IMR-90 (cell line): ENCODE results near the gene UTP3. TPM values are rescaled to one million over a fixed set of nuclear protein-coding genes. Genes with fewer than 3 reads are reported as not detected.

ENCODE experiments used
- ATAC-seq: fragments of 200-7000 bp; cut with Tn5 transposase; 2 replicates; pipeline ENCODE4 v1.9.1; 2020; ENCODE audit warnings: low read depth, mild to moderate bottlenecking, moderate library complexity
- BruUV-seq: library from RNA; stranded (reverse); fragments of 400-500 nt; replicated peaks from 2 replicates; lab custom pipeline; 2021; lab: Mats Ljungman, UMichigan
- CTCF ChIA-PET: fragments of 300-600 bp; formaldehyde crosslinking; extraction: SDS; loops from one replicate; lab custom pipeline; 2021; ENCODE audit warnings: antibody characterized with exemption; lab: Yijun Ruan, JAX
- POLR2A ChIA-PET: fragments of 300-600 bp; sonication (Branson Sonifier 250); formaldehyde crosslinking; loops from one replicate; lab custom pipeline; 2022; ENCODE audit warnings: antibody characterized with exemption; ENCODE audit not compliant: unreplicated experiment; lab: Charles Lee
- DNase-seq: peaks from one replicate; pipeline ENCODE4 v3.0.0; 2013
- H2AFZ ChIP-seq: replicated peaks from 2 replicates; pipeline ENCODE3; 2013; ENCODE audit warnings: low read length, mild to moderate bottlenecking; ENCODE audit not compliant: poor library complexity
- H2AK5ac ChIP-seq: 2 replicates; pipeline ENCODE4 v1.6.1; 2013; ENCODE audit warnings: low read depth, low read length, inconsistent platforms
- H2AK9ac ChIP-seq: replicated peaks from 2 replicates; pipeline ENCODE3; 2013; ENCODE audit warnings: mild to moderate bottlenecking, low read depth, low read length, moderate library complexity; ENCODE audit not compliant: poor library complexity
- H2BK120ac ChIP-seq: 2 replicates; pipeline ENCODE4 v1.6.1; 2013; ENCODE audit warnings: low read depth, low read length, inconsistent platforms
- H2BK15ac ChIP-seq: 3 replicates; pipeline ENCODE4 v1.6.1; 2013; ENCODE audit warnings: low read depth, low read length, inconsistent platforms
- H2BK20ac ChIP-seq: 2 replicates; pipeline ENCODE4 v1.6.1; 2013; ENCODE audit warnings: low read depth, mild to moderate bottlenecking, inconsistent platforms, low read length, moderate library complexity
- H2BK5ac ChIP-seq: 2 replicates; pipeline ENCODE4 v1.6.1; 2013; ENCODE audit warnings: mild to moderate bottlenecking, low read depth, low read length, inconsistent platforms; ENCODE audit not compliant: poor library complexity, severe bottlenecking
- H3K14ac ChIP-seq: replicated peaks from 2 replicates; pipeline ENCODE4 v1.6.1; 2013; ENCODE audit warnings: low read depth, low read length, inconsistent platforms
- H3K18ac ChIP-seq: 2 replicates; pipeline ENCODE4 v1.6.1; 2013; ENCODE audit warnings: low read depth, low read length, control low read depth
- H3K23ac ChIP-seq: 2 replicates; pipeline ENCODE4 v1.6.1; 2013; ENCODE audit warnings: low read depth, low read length, inconsistent platforms
- H3K27ac ChIP-seq: 2 replicates; pipeline ENCODE4 v1.5.1; 2013; ENCODE audit warnings: mild to moderate bottlenecking, control low read depth, low read length; ENCODE audit not compliant: insufficient read depth
- H3K27me3 ChIP-seq: 2 replicates; pipeline ENCODE4 v1.6.1; 2013; ENCODE audit warnings: low read length; ENCODE audit not compliant: control insufficient read depth, insufficient read depth
- H3K36me3 ChIP-seq: 2 replicates; pipeline ENCODE4 v1.6.1; 2013; ENCODE audit warnings: low read length, mixed read lengths; ENCODE audit not compliant: control insufficient read depth, insufficient read depth
- H3K4ac ChIP-seq: 2 replicates; pipeline ENCODE4 v1.6.1; 2013; ENCODE audit warnings: low read depth, low read length, inconsistent platforms
- H3K4me1 ChIP-seq: 2 replicates; pipeline ENCODE4 v1.6.1; 2013; ENCODE audit warnings: low read length, mixed read lengths; ENCODE audit not compliant: control insufficient read depth, insufficient read depth
- H3K4me2 ChIP-seq: 2 replicates; pipeline ENCODE4 v1.6.1; 2013; ENCODE audit warnings: low read depth, mild to moderate bottlenecking, control low read depth, low read length, moderate library complexity
- H3K4me3 ChIP-seq: 2 replicates; pipeline ENCODE4 v1.5.1; 2013; ENCODE audit warnings: low read depth, mild to moderate bottlenecking, control low read depth, low read length, moderate library complexity; ENCODE audit not compliant: insufficient read depth
- H3K56ac ChIP-seq: 2 replicates; pipeline ENCODE4 v1.6.1; 2013; ENCODE audit warnings: low read length, inconsistent platforms; ENCODE audit not compliant: insufficient read depth; ENCODE audit errors: extremely low read depth
- H3K79me1 ChIP-seq, 2 experiments: 2 replicates each; pipeline ENCODE4 v1.6.1; 2013; ENCODE audit warnings: low read length in 2 of 2, inconsistent platforms in 1 of 2, low read depth in 1 of 2
- H3K9ac ChIP-seq: 2 replicates; pipeline ENCODE4 v1.6.1; 2013; ENCODE audit warnings: low read depth, low read length, control low read depth
- H3K9me1 ChIP-seq: 2 replicates; pipeline ENCODE4 v1.6.1; 2013; ENCODE audit warnings: low read length, inconsistent platforms; ENCODE audit not compliant: insufficient read depth
- H3K9me3 ChIP-seq: 2 replicates; pipeline ENCODE4 v1.6.1; 2013; ENCODE audit warnings: low read length; ENCODE audit not compliant: control insufficient read depth, insufficient read depth
- H4K20me1 ChIP-seq: 2 replicates; pipeline ENCODE4 v1.6.1; 2013; ENCODE audit warnings: low read length, inconsistent platforms; ENCODE audit not compliant: insufficient read depth
- H4K5ac ChIP-seq: 2 replicates; pipeline ENCODE4 v1.6.1; 2013; ENCODE audit warnings: mild to moderate bottlenecking, low read depth, low read length, control low read depth
- H4K8ac ChIP-seq, 2 experiments: 2 replicates each; pipeline ENCODE4 v1.6.1; 2013; ENCODE audit warnings: low read depth in 2 of 2, low read length in 2 of 2, control low read depth in 1 of 2, inconsistent platforms in 1 of 2
- H4K91ac ChIP-seq: 2 replicates; pipeline ENCODE4 v1.6.1; 2013; ENCODE audit warnings: low read depth, low read length, inconsistent platforms; ENCODE audit not compliant: insufficient read depth
- BHLHE40 ChIP-seq: fragments of 150-350 bp; IDR thresholded peaks from 2 replicates; pipeline ENCODE4 v1.6.1; 2016; ENCODE audit warnings: mild to moderate bottlenecking, low read depth, low read length
- CEBPB ChIP-seq: IDR thresholded peaks from 2 replicates; pipeline ENCODE4 v1.6.1; 2012; ENCODE audit warnings: low read depth, low read length, improper control_type of control experiment
- CHD1 ChIP-seq: IDR thresholded peaks from 2 replicates; pipeline ENCODE4 v1.6.1; 2012; ENCODE audit warnings: low read depth, low read length, improper control_type of control experiment
- CTCF ChIP-seq: conservative IDR thresholded peaks from 2 replicates; pipeline ENCODE4 v1.5.1; 2012; ENCODE audit warnings: mild to moderate bottlenecking, low read depth, low read length, improper control_type of control experiment
- ELK1 ChIP-seq: fragments of 150-350 bp; IDR thresholded peaks from 2 replicates; pipeline ENCODE4 v1.6.1; 2016; ENCODE audit warnings: low read depth, mild to moderate bottlenecking, low read length, moderate library complexity, borderline replicate concordance
- FOS ChIP-seq: fragments of 150-350 bp; IDR thresholded peaks from 2 replicates; pipeline ENCODE4 v1.6.1; 2016; ENCODE audit warnings: low read depth, low read length
- MAFK ChIP-seq: IDR thresholded peaks from 2 replicates; pipeline ENCODE4 v1.6.1; 2012; ENCODE audit warnings: low read depth, low read length, improper control_type of control experiment
- MAZ ChIP-seq: IDR thresholded peaks from 2 replicates; pipeline ENCODE4 v1.6.1; 2012; ENCODE audit warnings: low read depth, mild to moderate bottlenecking, low read length, improper control_type of control experiment, moderate library complexity, borderline replicate concordance
- MXI1 ChIP-seq: IDR thresholded peaks from 2 replicates; pipeline ENCODE4 v1.6.1; 2012; ENCODE audit warnings: low read depth, mild to moderate bottlenecking, low read length, moderate library complexity, borderline replicate concordance
- NFE2L2 ChIP-seq: fragments of 150-350 bp; IDR thresholded peaks from 2 replicates; pipeline ENCODE4 v1.6.1; 2016; ENCODE audit warnings: low read depth, mild to moderate bottlenecking, low read length
- POLR2A ChIP-seq: IDR thresholded peaks from 2 replicates; pipeline ENCODE4 v1.6.1; 2012; ENCODE audit warnings: mild to moderate bottlenecking, low read depth, low read length
- RAD21 ChIP-seq: IDR thresholded peaks from 2 replicates; pipeline ENCODE4 v1.6.1; 2012; ENCODE audit warnings: low read length, improper control_type of control experiment
- RCOR1 ChIP-seq: IDR thresholded peaks from 2 replicates; pipeline ENCODE4 v1.6.1; 2012; ENCODE audit warnings: mild to moderate bottlenecking, low read length, improper control_type of control experiment; ENCODE audit not compliant: insufficient replicate concordance
- RFX5 ChIP-seq: IDR thresholded peaks from 2 replicates; pipeline ENCODE4 v1.8.0; 2012; ENCODE audit warnings: low read depth, mild to moderate bottlenecking, low read length, moderate library complexity
- SMC3 ChIP-seq: fragments of 150-350 bp; IDR thresholded peaks from 2 replicates; pipeline ENCODE4 v1.6.1; 2016; ENCODE audit warnings: low read depth, mild to moderate bottlenecking, antibody characterized with exemption, low read length, moderate library complexity
- USF2 ChIP-seq: fragments of 150-350 bp; IDR thresholded peaks from 2 replicates; pipeline ENCODE4 v1.6.1; 2017; ENCODE audit warnings: mild to moderate bottlenecking, antibody characterized with exemption, low read length, low read depth
- WGBS, 2 experiments: methylation state at CpG; one replicate each; pipeline versions ENCODE4 v1.1.5 to v1.1.7; 2013; ENCODE audit warnings: missing lambda C conversion rate in 2 of 2; ENCODE audit not compliant: insufficient read length in 1 of 2; ENCODE audit errors: extremely low coverage in 2 of 2; 5-methylcytosine and 5-hydroxymethylcytosine counted together
- dilution Hi-C: fragments of 300-500 bp; cut with HindIII; formaldehyde crosslinking; loops from one replicate; pipeline ENCODE4 v1.14.3; 2018; ENCODE audit warnings: low sequenced_read_pairs; ENCODE audit not compliant: unreplicated experiment
- in situ Hi-C: fragments of 300-500 bp; cut with MboI; formaldehyde crosslinking; loops from 3 replicates; pipeline ENCODE4 v1.14.3; 2019; ENCODE audit warnings: low sequenced_read_pairs, inconsistent platforms, mixed read lengths
- intact Hi-C: fragments of 100-400 bp; cut with micrococcal nuclease; formaldehyde crosslinking; loops from 2 replicates; pipeline ENCODE4 v1.10.0; 2022
- polyA plus RNA-seq, 3 experiments: library from polyadenylated mRNA; depleted of rRNA; stranded (reverse); fragments of >200 nt; gene quantifications; 2 replicates each; pipeline ENCODE4 v1.2.3, GENCODE V29; 2012; ENCODE audit warnings: low replicate concordance in 1 of 3
- total RNA-seq: library from RNA; depleted of rRNA; stranded (reverse); fragments of >200 nt; gene quantifications from 2 replicates; pipeline ENCODE4 v1.2.3, GENCODE V29; 2012

Gene UTP3
- total and polyA plus RNA-seq, 2 of the 4 experiments (the other 2 are of a cell fraction): 14.9 to 30.7 TPM

GRCh38 chr4:70687392-70687791, 940 bp upstream of the UTP3 start:
- Histone ChIP-seq H3K23ac (peak overlapping the region; percentile 42), H4K8ac (peak overlapping the region; percentile 57 to 93), H3K27ac (peak overlapping the region; percentile 82), H3K27me3 (no peaks in the 10 kb centered on the region), H3K36me3 (peaks cover 2% of the 10 kb centered on the region; the same call in 1 of the 2 replicates), H3K9me3 (no peaks in the 10 kb centered on the region), H3K4me1 (peaks cover 3% of the 10 kb centered on the region), H2AFZ (peak overlapping the region; percentile 99), H2AK9ac (peak overlapping the region; percentile 94), H4K20me1 (peaks cover 5% of the 10 kb centered on the region; the same call in 1 of the 2 replicates), H3K18ac (peak overlapping the region; percentile 33), H4K5ac (peak overlapping the region; percentile 95), H3K4ac (peak overlapping the region; percentile 66), H2BK120ac (peak overlapping the region; percentile 13; the same call in 1 of the 2 replicates), H2BK15ac (no peak overlapping the region), H3K14ac (peak overlapping the region; percentile 53), H2BK20ac (no peak overlapping the region), H3K79me1 (peaks cover 15 to 22% of the 10 kb centered on the region in 2 experiments; a peak in 3 of 4 replicates), H3K4me2 (peak overlapping the region; percentile 89), H3K9me1 (no peaks in the 10 kb centered on the region), H2BK5ac (peak overlapping the region; percentile 77), H2AK5ac (peak overlapping the region; percentile 56), H3K56ac (peak overlapping the region; percentile 91; the same call in 1 of the 2 replicates), H3K4me3 (peak overlapping the region; percentile 74), H4K91ac (peak overlapping the region; percentile 76), H3K9ac (peak overlapping the region; percentile 83)
- dilution Hi-C loops (no loop called here), in situ Hi-C loops (no loop called here), intact Hi-C loops (loop anchor here (5.0 kb wide), 2 partner anchors 215 to 320 kb away; partner anchors contain the start of gene MOB1B)
- ChIA-PET POLR2A (interaction anchor here (0.5 kb wide), 1 partner anchor 9 kb away, joined by 4 read pairs; no protein-coding TSS in a partner anchor), CTCF (interaction anchor here (0.5 to 1.1 kb wide), 3 partner anchors 9 to 31 kb away, joined by 3 to 7 read pairs (median 6); no protein-coding TSS in a partner anchor)
- 61% methylated on average over 4 of the region's 13 CpGs; no CpG with 5 or more reads in 1 of the 2 experiments for WGBS, 2 experiments
- no TSS peak for BruUV-seq
- no peak for ATAC-seq
- no peak for TF ChIP-seq SMC3
- no peak for TF ChIP-seq MAZ
- no peak for TF ChIP-seq USF2
- TF ChIP-seq FOS: no peak
- TF ChIP-seq CEBPB: no peak
- TF ChIP-seq RFX5: no peak
- TF ChIP-seq CHD1: no peak
- no peak for TF ChIP-seq NFE2L2
- TF ChIP-seq BHLHE40: no peak
- TF ChIP-seq ELK1: no peak
- TF ChIP-seq MXI1: no peak
- TF ChIP-seq MAFK: no peak
- no peak for TF ChIP-seq RAD21
- TF ChIP-seq POLR2A: no peak
- TF ChIP-seq CTCF: no peak
- no peak for TF ChIP-seq RCOR1
- no peak for DNase-seq
